HUES48 (cell line): ENCODE measurements around the gene ZNF79.

Experiments used
- H3K27ac ChIP-seq: one replicate; pipeline ENCODE4 v1.7.0; 2013; ENCODE audit warnings: low read depth, low read length, inconsistent platforms
- H3K27me3 ChIP-seq: 2 replicates; pipeline ENCODE4 v1.6.1; 2013; ENCODE audit warnings: mild to moderate bottlenecking, low read length; ENCODE audit not compliant: control insufficient read depth, insufficient read depth
- H3K36me3 ChIP-seq: 2 replicates; pipeline ENCODE4 v1.6.1; 2013; ENCODE audit warnings: low read length; ENCODE audit not compliant: control insufficient read depth, insufficient read depth
- H3K4me1 ChIP-seq: 2 replicates; pipeline ENCODE4 v1.6.1; 2013; ENCODE audit warnings: mild to moderate bottlenecking, low read length; ENCODE audit not compliant: control insufficient read depth, insufficient read depth
- H3K4me3 ChIP-seq: 2 replicates; pipeline ENCODE4 v1.5.1; 2013; ENCODE audit warnings: mild to moderate bottlenecking, low read depth, low read length
- H3K9ac ChIP-seq: 2 replicates; pipeline ENCODE4 v1.6.1; 2013; ENCODE audit warnings: mild to moderate bottlenecking, low read depth, low read length, moderate library complexity
- H3K9me3 ChIP-seq: 2 replicates; pipeline ENCODE4 v1.6.1; 2013; ENCODE audit warnings: low read length; ENCODE audit not compliant: control insufficient read depth, insufficient read depth

ZNF79 gene

GRCh38 chr9:127430415-127430814, 6.2 kb downstream of the ZNF79 start:
- Histone ChIP-seq H3K27me3 (no peaks in the 10 kb centered on the region), H3K9me3 (no peaks in the 10 kb centered on the region), H3K27ac (no peak overlapping the region), H3K4me1 (no peaks in the 10 kb centered on the region), H3K9ac (no peak overlapping the region), H3K4me3 (no peak overlapping the region), H3K36me3 (peaks cover 57% of the 10 kb centered on the region)

GRCh38 chr9:127437497-127438264, 13.5 kb downstream of the ZNF79 start:
- Histone ChIP-seq H3K9me3 (no peaks in the 10 kb centered on the region), H3K9ac (no peak overlapping the region), H3K27ac (no peak overlapping the region), H3K4me1 (no peaks in the 10 kb centered on the region), H3K36me3 (peaks cover 81% of the 10 kb centered on the region), H3K4me3 (no peak overlapping the region), H3K27me3 (no peaks in the 10 kb centered on the region)

GRCh38 chr9:127438394-127438793, 14.2 kb downstream of the ZNF79 start:
- Histone ChIP-seq H3K9ac (no peak overlapping the region), H3K9me3 (no peaks in the 10 kb centered on the region), H3K27ac (no peak overlapping the region), H3K4me3 (no peak overlapping the region), H3K4me1 (no peaks in the 10 kb centered on the region), H3K36me3 (peaks cover 79% of the 10 kb centered on the region), H3K27me3 (no peaks in the 10 kb centered on the region)

GRCh38 chr9:127444283-127444920, 20.2 kb downstream of the ZNF79 start:
- Histone ChIP-seq H3K27me3 (no peaks in the 10 kb centered on the region), H3K9me3 (no peaks in the 10 kb centered on the region), H3K27ac (peak overlapping the region; percentile 97), H3K36me3 (peaks cover 82% of the 10 kb centered on the region), H3K9ac (no peak overlapping the region), H3K4me3 (no peak overlapping the region), H3K4me1 (peaks cover 6% of the 10 kb centered on the region; the same call in 1 of the 2 replicates)

- H3K27me3 ChIP-seq: no peaks in the 10 kb centered on the region
- peak overlapping the region; percentile 97 for H3K27ac ChIP-seq
- H3K9ac ChIP-seq: no peak overlapping the region
- H3K4me3 ChIP-seq: no peak overlapping the region
- H3K4me1 ChIP-seq: peaks cover 6% of the 10 kb centered on the region; the same call in 1 of the 2 replicates
- peaks cover 85% of the 10 kb centered on the region for H3K36me3 ChIP-seq
- H3K9me3 ChIP-seq: no peaks in the 10 kb centered on the region
Observed at GRCh38 chr9:127444921-127445850, 21.0 kb downstream of the ZNF79 start.

GRCh38 chr9:127445851-127446712, 21.9 kb downstream of the ZNF79 start:
- no peak overlapping the region for H3K4me3 ChIP-seq
- H3K9ac ChIP-seq: no peak overlapping the region
- no peaks in the 10 kb centered on the region for H3K27me3 ChIP-seq
- H3K9me3 ChIP-seq: no peaks in the 10 kb centered on the region
- peaks cover 82% of the 10 kb centered on the region for H3K36me3 ChIP-seq
- H3K4me1 ChIP-seq: peaks cover 6% of the 10 kb centered on the region; the same call in 1 of the 2 replicates
- H3K27ac ChIP-seq: peak overlapping the region; percentile 97

GRCh38 chr9:127446713-127447415, 22.7 kb downstream of the ZNF79 start:
- H3K4me1 ChIP-seq: peaks cover 6% of the 10 kb centered on the region; the same call in 1 of the 2 replicates
- no peaks in the 10 kb centered on the region for H3K9me3 ChIP-seq
- H3K27ac ChIP-seq: peak overlapping the region; percentile 97
- H3K27me3 ChIP-seq: no peaks in the 10 kb centered on the region
- no peak overlapping the region for H3K4me3 ChIP-seq
- no peak overlapping the region for H3K9ac ChIP-seq
- H3K36me3 ChIP-seq: peaks cover 78% of the 10 kb centered on the region

GRCh38 chr9:127447416-127448111, 23.4 kb downstream of the ZNF79 start:
- Histone ChIP-seq H3K27me3 (no peaks in the 10 kb centered on the region), H3K36me3 (peaks cover 75% of the 10 kb centered on the region), H3K4me3 (0 out of 2 replicates have a peak overlapping the region, but pooled peaks have one; percentile 96), H3K9ac (no peak overlapping the region), H3K4me1 (peaks cover 10% of the 10 kb centered on the region), H3K9me3 (no peaks in the 10 kb centered on the region), H3K27ac (peak overlapping the region; percentile 97)

GRCh38 chr9:127448112-127448805, 24.1 kb downstream of the ZNF79 start:
- Histone ChIP-seq H3K9ac (no peak overlapping the region; the same call in 1 of the 2 replicates), H3K27me3 (no peaks in the 10 kb centered on the region), H3K4me3 (peak overlapping the region; percentile 96), H3K27ac (peak overlapping the region; percentile 97), H3K9me3 (no peaks in the 10 kb centered on the region), H3K36me3 (peaks cover 69% of the 10 kb centered on the region), H3K4me1 (peaks cover 11% of the 10 kb centered on the region)
